Measurements from ENCODE around the gene SCG3.

The SCG3 gene

GRCh38 chr15:51727141-51727897, 46.0 kb downstream of the SCG3 start:
- DNase-seq (ENCODE audit: low read depth, low spot score): peak; percentile 42

DNA sequence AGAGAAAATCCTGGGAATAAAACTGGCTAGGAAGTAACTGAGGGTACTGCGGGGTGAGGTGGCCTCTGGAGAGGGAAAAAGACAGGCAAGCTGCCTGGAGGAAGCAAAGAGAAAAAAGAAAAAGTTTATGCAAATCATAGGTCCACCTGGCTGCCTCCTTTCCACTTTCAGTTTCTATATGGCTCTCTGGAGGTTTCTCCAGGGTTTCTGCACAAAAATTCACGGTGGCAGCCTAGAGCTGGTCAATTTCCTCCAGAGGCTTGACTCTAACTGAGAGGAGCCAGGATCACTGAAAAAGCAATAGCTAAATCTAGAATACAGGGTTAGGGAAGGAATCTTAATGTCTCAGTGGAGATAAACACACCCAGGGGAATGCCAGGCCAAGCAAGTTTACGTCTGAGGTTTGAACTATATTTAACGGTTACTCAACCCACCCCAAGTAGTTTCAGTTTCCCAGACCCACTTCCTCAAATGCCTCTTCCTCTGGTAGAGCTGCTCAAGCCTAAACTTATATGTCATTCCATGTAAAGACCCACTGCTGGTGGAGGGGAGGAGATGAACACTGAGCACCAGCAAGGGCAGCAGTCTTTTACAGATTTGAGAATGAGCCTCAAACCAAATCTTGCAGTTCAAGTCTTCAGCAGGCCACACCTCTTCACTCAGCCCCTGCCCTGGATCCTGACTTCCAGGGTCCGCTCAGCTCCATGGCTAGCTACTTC, 50.4 kb downstream of the SCG3 start:
- DNase-seq (ENCODE audit: low read depth, low spot score): no peak

- no peak for DNase-seq (ENCODE audit: low read depth, low spot score)
Measured at GRCh38 chr15:51732646-51733045, 51.3 kb downstream of the SCG3 start.

GRCh38 chr15:51735228-51736010, 54.1 kb downstream of the SCG3 start:
- no peak for DNase-seq (ENCODE audit: low read depth, low spot score)

DNA sequence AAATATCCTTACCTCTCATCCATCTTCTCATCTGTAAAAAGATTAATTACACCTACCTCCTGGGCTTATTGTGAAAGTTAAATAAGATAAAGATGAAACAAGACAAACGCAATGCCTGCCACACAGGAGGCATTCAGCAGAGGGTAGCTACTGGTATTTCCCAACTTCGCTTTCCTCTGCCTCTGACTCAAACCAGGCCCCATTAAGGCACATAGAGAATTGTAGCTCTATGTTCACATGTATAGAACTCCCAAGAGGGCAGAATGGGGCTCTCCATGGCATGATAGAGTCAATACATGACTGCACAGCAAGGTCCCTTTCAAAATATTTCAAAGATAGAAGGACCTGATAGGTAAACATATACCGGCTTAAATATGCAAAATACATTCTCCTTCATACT, 54.8 kb downstream of the SCG3 start:
- DNase-seq (ENCODE audit: low read depth, low spot score): no peak

DNA sequence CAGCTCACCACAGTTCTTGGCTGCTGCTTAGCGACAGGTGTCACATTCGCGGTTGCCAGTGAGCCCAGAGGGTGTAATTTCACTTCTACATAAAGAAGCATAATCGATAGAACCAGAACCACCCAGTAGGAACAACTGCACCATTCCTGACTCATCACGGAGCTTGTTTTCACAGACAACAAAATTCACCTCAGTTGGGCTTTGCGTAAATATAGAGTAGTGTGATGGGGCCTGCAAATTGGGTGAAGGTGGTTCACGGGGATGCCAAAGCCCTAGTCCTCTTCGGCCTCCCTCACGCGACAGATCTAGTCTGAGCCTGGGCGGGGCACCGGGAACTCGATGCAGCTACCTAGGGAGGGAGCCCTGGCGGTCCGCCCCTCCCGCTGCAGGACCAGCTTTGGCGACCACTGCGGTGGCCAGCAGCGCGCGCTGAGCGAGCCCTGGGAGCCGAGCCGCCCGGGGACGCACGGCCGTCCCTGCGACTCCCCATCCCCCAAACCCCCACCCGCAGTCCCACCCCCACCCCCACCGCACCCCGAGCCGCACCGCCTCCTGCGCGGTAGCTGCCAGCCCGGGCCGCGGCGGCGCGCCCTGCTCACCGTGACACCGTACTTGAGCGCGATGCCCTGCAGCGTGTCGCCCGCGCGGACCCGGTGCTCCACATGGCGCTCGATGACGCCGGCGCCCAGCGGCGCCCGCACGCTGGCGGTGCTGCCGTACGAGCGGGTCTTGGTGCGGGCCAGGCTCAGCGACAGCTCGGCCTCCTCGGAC, 55.6 kb downstream of the SCG3 start:
- DNase-seq (ENCODE audit: low read depth, low spot score): peak; percentile 43

DNA sequence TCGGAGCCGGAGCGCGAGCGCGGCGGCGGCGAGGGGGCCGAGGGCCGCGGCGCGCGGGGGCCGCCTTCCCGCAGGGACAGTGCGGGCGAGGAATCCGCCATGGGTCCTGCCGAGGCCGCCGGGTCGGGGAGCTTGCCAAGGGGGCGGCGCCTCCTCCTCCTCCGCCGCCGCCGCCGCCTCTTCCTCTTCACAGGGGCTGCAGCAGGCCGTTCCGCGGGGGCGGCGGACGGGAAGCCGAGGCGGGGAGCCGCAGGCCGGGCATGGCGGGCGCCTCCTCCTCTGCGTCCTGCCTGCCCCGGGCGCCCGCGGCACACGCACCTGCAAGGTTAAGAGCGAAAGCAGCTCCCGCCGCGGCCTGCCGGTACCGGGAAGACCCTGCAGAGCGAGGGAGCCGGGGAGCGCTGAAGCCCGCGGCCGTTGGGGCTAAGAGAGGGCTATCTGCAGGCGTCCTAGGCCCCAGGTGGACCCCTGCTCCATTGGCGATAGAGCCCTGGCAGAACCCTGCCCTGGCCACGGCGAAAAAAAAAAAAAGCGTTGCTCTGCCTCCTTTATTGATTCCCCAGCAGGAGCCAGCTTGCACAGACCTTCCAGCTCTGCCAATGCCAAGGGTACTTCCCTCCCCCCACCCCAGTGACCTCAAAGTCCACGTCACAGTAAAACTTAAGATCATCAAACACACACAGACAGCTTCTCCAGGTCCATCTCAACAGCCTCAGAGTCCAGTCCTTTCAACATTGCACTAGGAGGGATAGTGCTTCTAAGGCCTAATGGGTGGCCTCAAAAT, 56.4 kb downstream of the SCG3 start, which contains the start of gene LYSMD2:
Gene LYSMD2 (minus strand): TSS at position 134 of the 784 bp plus-strand sequence. CDS start 33 bp downstream, at position 101.
- DNase-seq (ENCODE audit: low read depth, low spot score): peak; percentile 79

DNA sequence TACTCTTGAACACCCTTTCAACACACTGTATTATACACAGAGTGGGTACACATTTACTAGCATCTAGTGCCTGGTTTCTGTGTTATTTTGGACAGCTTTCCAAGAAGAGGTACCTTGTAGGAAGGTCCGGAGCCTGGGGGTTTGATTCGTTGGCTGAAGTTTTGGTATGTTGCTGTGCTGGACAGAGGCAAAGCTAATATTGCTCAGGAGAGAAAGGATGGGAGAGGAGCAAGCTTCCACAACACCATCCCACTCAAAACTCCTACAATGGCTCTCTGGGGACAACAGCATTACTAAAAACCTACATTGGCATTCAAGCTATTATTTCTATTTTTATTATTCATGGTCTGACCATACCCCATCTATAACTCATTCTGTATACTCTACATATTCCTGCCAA, 57.2 kb downstream of the SCG3 start:
- no peak for DNase-seq (ENCODE audit: low read depth, low spot score)

- DNase-seq (ENCODE audit: low read depth, low spot score): no peak
Measured at GRCh38 chr15:51739061-51739712, 57.9 kb downstream of the SCG3 start.

GRCh38 chr15:51749307-51749706, 68.0 kb downstream of the SCG3 start:
- DNase-seq (ENCODE audit: low read depth, low spot score): no peak

GRCh38 chr15:51750186-51750585, 68.9 kb downstream of the SCG3 start:
- no peak for DNase-seq (ENCODE audit: low read depth, low spot score)

- peak; percentile 79 for DNase-seq (ENCODE audit: low read depth, low spot score)
Measured at GRCh38 chr15:51750792-51751696, 69.7 kb downstream of the SCG3 start, which contains the start of gene TMOD2. Gene TMOD2, plus strand, starts transcription at chr15:51751597. Its CDS starts 14,845 bp downstream, at chr15:51766442.

GRCh38 chr15:51751697-51752683, 70.7 kb downstream of the SCG3 start:
- peak; percentile 70 for DNase-seq (ENCODE audit: low read depth, low spot score)

DNA sequence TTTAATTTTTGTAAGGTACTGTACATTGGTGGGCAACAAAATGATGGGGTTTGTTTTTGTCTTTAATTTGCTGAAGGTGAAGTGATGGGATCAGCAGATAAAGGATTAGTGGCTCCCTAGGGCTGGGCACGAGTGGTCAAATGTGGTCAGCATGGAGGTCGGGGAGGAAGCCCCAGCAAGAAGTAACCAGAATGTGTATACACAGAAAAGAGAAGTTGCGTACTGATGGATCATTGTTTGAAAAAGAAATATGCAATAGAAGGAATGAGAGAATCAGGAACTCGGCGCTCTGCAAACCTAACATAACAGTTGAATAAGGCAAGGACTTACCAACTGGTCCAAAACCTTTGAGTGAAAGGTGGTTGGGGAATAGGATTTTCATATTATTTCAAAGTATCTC, 71.6 kb downstream of the SCG3 start:
- DNase-seq (ENCODE audit: low read depth, low spot score): no peak

GRCh38 chr15:51754267-51754666, 73.0 kb downstream of the SCG3 start:
- no peak for DNase-seq (ENCODE audit: low read depth, low spot score)

GRCh38 chr15:51755790-51756189, 74.5 kb downstream of the SCG3 start:
- DNase-seq (ENCODE audit: low read depth, low spot score): no peak

GRCh38 chr15:51756482-51756881, 75.2 kb downstream of the SCG3 start:
- DNase-seq (ENCODE audit: low read depth, low spot score): no peak

GRCh38 chr15:51757450-51757849, 76.1 kb downstream of the SCG3 start:
- no peak for DNase-seq (ENCODE audit: low read depth, low spot score)
